ENCODE results near the gene PLS1. TPM values are rescaled to one million over a fixed set of nuclear protein-coding genes. Genes with fewer than 3 reads are reported as not detected.
"Not testable (repeated sequence)": the region's sequence is repeated elsewhere in the genome, so short reads cannot be mapped to it uniquely, and the experiment has no call there.

PLS1 gene
- total RNA-seq, 1 experiment from 2014 or later, result 20.1 TPM

- Histone ChIP-seq H3K36me3 (ENCODE audit: low read depth, low read length) (0 out of 2 replicates have a peak, but pooled peaks cover 2% of the 10 kb centered on the region), H3K27ac (ENCODE audit: low read length) (no peak overlapping the region), H3K4me1 (ENCODE audit: insufficient read depth, low read length) (peaks cover 24% of the 10 kb centered on the region), H3F3A (ENCODE audit: low read length, unreplicated experiment) (no peaks in the 10 kb centered on the region), H3K79me2 (ENCODE audit: low read length) (peaks cover 36% of the 10 kb centered on the region), H2AFZ (ENCODE audit: low read length) (no peak overlapping the region), H3K9me2 (replicated peaks; ENCODE audit: low read length) (no peaks in the 10 kb centered on the region), H3K4me3 (ENCODE audit: low read length) (no peak overlapping the region), H3K27me3 (ENCODE audit: low read length) (no peaks in the 10 kb centered on the region), H3K9me3 (ENCODE audit: low read length) (no peaks in the 10 kb centered on the region), H4K20me1 (ENCODE audit: low read length) (0 out of 2 replicates have a peak, but pooled peaks cover 6% of the 10 kb centered on the region), H3K9ac (ENCODE audit: low read length) (no peak overlapping the region), H3K4me2 (ENCODE audit: low read length) (no peak overlapping the region)
- intact Hi-C loops (cut with micrococcal nuclease), result no loop called here
- no TSS peak for BruUV-seq (replicated peaks)
- ATAC-seq (no peak), DNase-seq (no peak)
- ChIA-PET POLR2A (ENCODE audit: unreplicated experiment) (interaction anchor here (0.6 kb wide), 1 partner anchor 10 kb away, joined by 3 read pairs; no protein-coding TSS in a partner anchor), CTCF (no interaction called here)
- TF ChIP-seq CTCF (conservative IDR thresholded peaks at IDR 0.05; ENCODE audit: low read depth, low read length), result no peak
- TF ChIP-seq EZH2phosphoT487 (IDR thresholded peaks at IDR 0.05; ENCODE audit: borderline replicate concordance, low read length), result no peak
- TF ChIP-seq EZH2 (IDR thresholded peaks at IDR 0.05; ENCODE audit: low read length, unreplicated experiment), result no peak
These were observed 16.2 kb upstream of the PLS1 start for GRCh38 chr3:142580061-142580423.

GRCh38 chr3:142581070-142581469 is 15.1 kb upstream of the PLS1 start:
- Histone ChIP-seq H3K4me1 (ENCODE audit: insufficient read depth, low read length) (peaks cover 17% of the 10 kb centered on the region), H3K79me2 (ENCODE audit: low read length) (peaks cover 25% of the 10 kb centered on the region)
- H3K9me3 ChIP-seq (ENCODE audit: low read length); H3K27me3 ChIP-seq (ENCODE audit: low read length); H3K9me2 ChIP-seq (replicated peaks; ENCODE audit: low read length); H3K36me3 ChIP-seq (ENCODE audit: low read depth, low read length); H3K9ac ChIP-seq (ENCODE audit: low read length); H3F3A ChIP-seq (ENCODE audit: low read length, unreplicated experiment); BruUV-seq (replicated peaks); H3K4me3 ChIP-seq (ENCODE audit: low read length); CTCF ChIA-PET; POLR2A ChIA-PET (ENCODE audit: unreplicated experiment); ATAC-seq; H4K20me1 ChIP-seq (ENCODE audit: low read length); H3K4me2 ChIP-seq (ENCODE audit: low read length); H2AFZ ChIP-seq (ENCODE audit: low read length); DNase-seq; H3K27ac ChIP-seq (ENCODE audit: low read length); intact Hi-C loops (cut with micrococcal nuclease): not testable (repeated sequence)

GRCh38 chr3:142586803-142587406 is 9.3 kb upstream of the PLS1 start:
- TF ChIP-seq CTCF (conservative IDR thresholded peaks at IDR 0.05; ENCODE audit: low read depth, low read length) (peak; percentile 75), EZH2phosphoT487 (IDR thresholded peaks at IDR 0.05; ENCODE audit: borderline replicate concordance, low read length) (no peak)
- intact Hi-C loops (cut with micrococcal nuclease), result loop anchor here (1.0 to 2.0 kb wide), 3 partner anchors 93 to 400 kb away; no protein-coding TSS in a partner anchor
- Histone ChIP-seq H4K20me1 (ENCODE audit: low read length) (no peaks in the 10 kb centered on the region), H3K9me2 (replicated peaks; ENCODE audit: low read length) (no peaks in the 10 kb centered on the region), H3F3A (ENCODE audit: low read length, unreplicated experiment) (no peaks in the 10 kb centered on the region), H3K4me1 (ENCODE audit: insufficient read depth, low read length) (peaks cover 9% of the 10 kb centered on the region; the same call in 1 of the 2 replicates), H3K36me3 (ENCODE audit: low read depth, low read length) (no peaks in the 10 kb centered on the region), H2AFZ (ENCODE audit: low read length) (no peak overlapping the region), H3K9me3 (ENCODE audit: low read length) (no peaks in the 10 kb centered on the region), H3K27ac (ENCODE audit: low read length) (no peak overlapping the region), H3K79me2 (ENCODE audit: low read length) (no peaks in the 10 kb centered on the region), H3K27me3 (ENCODE audit: low read length) (no peaks in the 10 kb centered on the region), H3K4me3 (ENCODE audit: low read length) (no peak overlapping the region), H3K9ac (ENCODE audit: low read length) (no peak overlapping the region), H3K4me2 (ENCODE audit: low read length) (peak overlapping the region; percentile 33)
- CTCF ChIA-PET, result interaction anchor here (0.6 to 1.9 kb wide), 6 partner anchors 14 to 344 kb away, joined by 3 to 25 read pairs (median 4); no protein-coding TSS in a partner anchor
- ATAC-seq, result peak; percentile 99
- peak; percentile 93 for DNase-seq
- POLR2A ChIA-PET (ENCODE audit: unreplicated experiment), result no interaction called here
- no TSS peak for BruUV-seq (replicated peaks)
